T-helper 1 cell treated with Interleukin-12 subunit alpha and Interleukin-12 subunit beta and Interleukin-4 antibody, amounts not matched to agents 30 μg/mL and 1 μg/mL, for 36 hours (primary cell): Measurements from ENCODE around the gene PKP4.

Experiments used
- H3K27ac Mint-ChIP-seq: one replicate; pipeline ENCODE4 v1.8.0; 2021; ENCODE audit warnings: mild to moderate bottlenecking, mixed read lengths
- H3K27me3 Mint-ChIP-seq: one replicate; pipeline ENCODE4 v1.8.0; 2021; ENCODE audit warnings: low read depth, mixed read lengths
- H3K36me3 Mint-ChIP-seq: one replicate; pipeline ENCODE4 v1.8.0; 2021; ENCODE audit warnings: low read depth, mixed read lengths
- H3K4me1 Mint-ChIP-seq: one replicate; pipeline ENCODE4 v1.8.0; 2021; ENCODE audit warnings: low read depth, mixed read lengths
- H3K4me3 Mint-ChIP-seq: one replicate; pipeline ENCODE4 v1.8.0; 2021; ENCODE audit warnings: mild to moderate bottlenecking, moderate library complexity, mixed read lengths
- H3K9me3 Mint-ChIP-seq: one replicate; pipeline ENCODE4 v1.8.0; 2021; ENCODE audit warnings: mixed read lengths

The PKP4 gene

DNA sequence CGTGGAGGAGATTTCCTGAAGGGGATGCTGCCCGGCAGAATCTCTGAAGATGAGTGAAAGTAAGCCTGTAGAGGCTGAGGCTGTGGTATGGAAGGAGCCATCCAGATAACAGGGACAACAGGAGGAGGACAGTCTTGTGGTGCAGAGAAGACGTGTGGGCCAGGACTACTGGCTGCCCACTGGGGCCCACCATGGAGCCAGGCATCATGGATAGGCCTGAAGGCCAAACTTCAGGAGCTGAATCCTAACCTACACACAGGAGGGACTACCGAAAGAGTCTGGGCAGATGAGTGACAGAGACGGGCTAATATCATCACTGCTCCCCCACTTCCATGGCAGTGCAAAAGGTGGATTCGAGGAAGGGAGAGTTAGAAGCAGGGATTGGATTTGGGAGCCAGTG is 207.0 kb downstream of the PKP4 start:
- Mint-ChIP-seq H3K9me3 (no peaks in the 10 kb centered on the region), H3K36me3 (peaks cover 2% of the 10 kb centered on the region), H3K27ac (no peak overlapping the region), H3K4me1 (no peaks in the 10 kb centered on the region), H3K4me3 (no peak overlapping the region), H3K27me3 (no peaks in the 10 kb centered on the region)

DNA sequence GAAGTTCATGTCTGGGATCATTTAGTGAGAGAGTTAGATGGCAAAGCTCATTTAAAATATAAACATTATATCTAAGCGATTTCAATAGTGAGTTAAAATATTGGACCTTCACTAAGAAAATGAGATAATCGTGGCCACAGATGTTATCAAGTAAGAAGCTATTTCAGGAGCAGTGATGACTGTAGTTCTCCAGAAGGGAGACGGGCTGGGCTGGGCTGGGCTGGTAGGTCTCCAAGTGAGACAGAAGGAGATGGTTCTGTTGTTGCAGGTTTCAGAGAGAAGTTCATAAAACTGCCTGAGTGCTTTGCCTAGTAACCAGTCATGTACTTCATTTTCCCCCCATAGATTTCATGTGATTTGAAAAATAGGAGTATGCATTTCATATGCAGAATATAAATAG is 208.2 kb downstream of the PKP4 start:
- Mint-ChIP-seq H3K36me3 (peaks cover 2% of the 10 kb centered on the region), H3K9me3 (no peaks in the 10 kb centered on the region), H3K4me1 (no peaks in the 10 kb centered on the region), H3K27me3 (no peaks in the 10 kb centered on the region), H3K4me3 (no peak overlapping the region), H3K27ac (no peak overlapping the region)

DNA sequence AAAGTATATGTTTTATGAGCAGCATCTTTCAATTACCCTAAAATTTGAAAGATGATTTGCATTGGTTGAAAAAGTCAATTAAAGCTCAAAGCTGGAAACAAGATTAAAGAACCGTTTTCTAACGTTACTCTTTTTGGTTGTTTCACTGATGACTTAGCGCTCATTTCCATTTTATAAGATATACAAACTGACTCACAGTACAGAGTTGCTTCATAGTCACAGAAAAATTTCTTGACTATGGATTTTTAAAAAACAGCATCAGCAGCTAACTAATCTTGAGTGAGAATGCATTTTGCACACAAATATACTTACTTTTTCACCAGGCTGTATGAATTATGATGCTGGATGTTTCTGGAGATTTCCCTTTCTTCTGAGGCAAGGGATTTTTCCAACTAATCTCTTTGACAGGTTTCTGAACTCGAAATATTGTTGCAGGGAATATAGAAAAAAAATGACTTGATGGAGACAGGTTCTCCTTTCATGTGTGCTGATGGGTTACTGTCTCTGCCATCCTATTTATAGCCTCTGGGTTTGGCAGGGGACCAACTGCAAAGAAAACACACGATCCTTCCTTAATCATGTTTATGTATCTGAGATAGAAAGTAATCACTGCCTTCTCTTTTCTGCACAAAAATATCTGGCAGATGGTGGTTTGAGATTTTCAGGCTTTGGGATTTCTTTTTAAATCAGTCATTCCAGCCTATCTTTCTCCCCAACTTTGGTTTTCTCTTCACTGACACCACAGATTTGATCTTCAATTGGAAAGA is 209.0 kb downstream of the PKP4 start:
- H3K9me3 Mint-ChIP-seq: no peaks in the 10 kb centered on the region
- H3K4me3 Mint-ChIP-seq: no peak overlapping the region
- no peaks in the 10 kb centered on the region for H3K4me1 Mint-ChIP-seq
- no peaks in the 10 kb centered on the region for H3K27me3 Mint-ChIP-seq
- H3K27ac Mint-ChIP-seq: no peak overlapping the region
- peaks cover 2% of the 10 kb centered on the region for H3K36me3 Mint-ChIP-seq

DNA sequence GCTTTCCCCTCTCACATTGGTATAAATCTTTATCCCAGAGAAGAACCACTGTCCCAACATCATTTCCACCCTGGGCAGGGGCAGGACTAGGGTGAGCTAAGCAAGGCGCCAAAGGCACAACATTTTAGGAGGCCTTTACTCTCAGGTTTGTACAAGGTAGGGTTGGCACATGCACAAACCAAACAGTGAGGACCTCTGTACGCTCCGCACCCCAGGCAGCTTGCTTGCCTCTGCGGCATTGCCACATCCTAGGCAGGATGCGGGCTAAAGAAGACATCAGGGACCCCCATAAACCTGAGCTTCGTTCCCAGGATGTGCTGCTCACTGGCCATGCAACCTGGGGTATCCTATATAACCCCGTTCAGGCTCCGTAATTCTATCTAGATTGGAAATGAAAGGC is 210.2 kb downstream of the PKP4 start:
- H3K4me1 Mint-ChIP-seq: no peaks in the 10 kb centered on the region
- H3K4me3 Mint-ChIP-seq: no peak overlapping the region
- no peaks in the 10 kb centered on the region for H3K27me3 Mint-ChIP-seq
- peaks cover 2% of the 10 kb centered on the region for H3K36me3 Mint-ChIP-seq
- no peak overlapping the region for H3K27ac Mint-ChIP-seq
- H3K9me3 Mint-ChIP-seq: no peaks in the 10 kb centered on the region

DNA sequence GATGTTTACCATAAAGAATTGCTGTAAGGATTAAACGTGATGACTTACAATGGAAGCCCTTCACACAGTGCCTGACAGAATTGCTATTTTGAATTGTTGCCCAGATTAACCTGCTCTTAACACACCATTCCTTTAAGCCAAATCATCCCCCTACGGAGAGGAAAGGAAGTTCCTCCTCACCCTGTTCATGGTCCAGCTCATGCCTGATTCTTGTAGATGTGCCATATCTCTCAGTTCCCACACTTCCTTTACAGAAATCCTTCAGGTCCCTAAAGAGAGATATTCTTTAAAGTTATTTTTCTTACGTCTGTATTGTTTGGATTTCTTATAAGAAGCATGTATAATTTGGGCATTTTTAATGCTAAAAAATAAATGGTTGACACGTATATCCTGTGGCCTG is 210.8 kb downstream of the PKP4 start:
- Mint-ChIP-seq H3K9me3 (no peaks in the 10 kb centered on the region), H3K4me3 (no peak overlapping the region), H3K27ac (no peak overlapping the region), H3K4me1 (no peaks in the 10 kb centered on the region), H3K27me3 (no peaks in the 10 kb centered on the region), H3K36me3 (peaks cover 2% of the 10 kb centered on the region)

DNA sequence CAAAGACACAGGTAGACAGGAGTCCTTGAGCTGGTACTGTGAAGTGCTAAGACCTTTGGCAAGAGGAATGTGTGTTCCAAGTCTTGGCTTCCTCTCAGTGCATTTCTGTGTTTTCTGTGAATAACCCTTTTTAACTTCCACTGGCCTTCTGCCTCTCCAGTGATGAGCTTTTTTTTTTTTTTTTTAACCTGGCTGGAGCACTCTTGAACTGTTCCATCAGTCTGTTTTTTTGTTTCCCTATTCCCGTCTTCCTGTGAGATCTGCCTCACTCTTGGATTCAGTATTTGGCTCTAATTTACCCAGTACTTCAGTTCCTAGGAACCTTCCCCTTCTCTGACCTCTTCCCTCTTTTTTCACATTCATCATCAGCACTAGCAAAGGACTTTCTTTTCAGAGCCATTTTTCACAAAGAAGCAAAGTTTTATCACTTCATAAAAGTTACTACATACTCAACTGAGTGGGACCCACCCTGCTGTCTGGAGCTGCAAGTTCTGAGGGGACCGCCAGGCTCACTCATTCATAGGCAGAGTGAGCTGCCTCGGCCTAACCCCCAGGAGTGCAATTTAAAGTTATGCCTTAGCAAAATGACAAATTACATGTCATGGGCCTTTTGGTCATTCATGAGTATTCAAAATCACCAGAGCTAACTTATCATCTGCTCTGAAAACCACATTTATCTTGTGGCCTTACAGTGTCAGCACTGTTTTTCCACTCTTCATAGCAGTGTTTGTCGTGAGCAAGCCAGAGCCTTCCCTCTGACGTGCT is 211.4 kb downstream of the PKP4 start:
- Mint-ChIP-seq H3K9me3 (no peaks in the 10 kb centered on the region), H3K27me3 (no peaks in the 10 kb centered on the region), H3K27ac (no peak overlapping the region), H3K36me3 (peaks cover 2% of the 10 kb centered on the region), H3K4me3 (no peak overlapping the region), H3K4me1 (no peaks in the 10 kb centered on the region)

DNA sequence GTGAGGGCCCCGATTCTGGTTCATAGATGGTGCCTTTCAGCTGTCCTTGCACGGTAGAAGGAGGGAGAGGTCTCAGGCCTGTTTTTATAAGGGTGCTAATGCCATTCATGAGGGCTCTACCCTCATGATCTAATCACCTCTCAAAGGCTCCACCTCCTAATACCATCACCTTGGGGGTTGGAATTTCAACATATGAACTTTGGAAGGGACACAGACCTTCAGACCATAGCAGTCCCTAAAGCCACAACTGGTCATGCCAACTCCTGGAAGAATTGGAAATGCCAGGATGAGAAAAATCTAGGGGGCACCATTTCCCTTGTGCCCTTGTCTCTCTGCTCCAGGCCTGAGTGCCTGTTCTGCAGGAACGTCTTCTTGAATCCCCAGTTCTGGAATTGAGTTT is 213.5 kb downstream of the PKP4 start:
- Mint-ChIP-seq H3K4me3 (no peak overlapping the region), H3K36me3 (peaks cover 2% of the 10 kb centered on the region), H3K4me1 (no peaks in the 10 kb centered on the region), H3K9me3 (no peaks in the 10 kb centered on the region), H3K27me3 (no peaks in the 10 kb centered on the region), H3K27ac (no peak overlapping the region)

DNA sequence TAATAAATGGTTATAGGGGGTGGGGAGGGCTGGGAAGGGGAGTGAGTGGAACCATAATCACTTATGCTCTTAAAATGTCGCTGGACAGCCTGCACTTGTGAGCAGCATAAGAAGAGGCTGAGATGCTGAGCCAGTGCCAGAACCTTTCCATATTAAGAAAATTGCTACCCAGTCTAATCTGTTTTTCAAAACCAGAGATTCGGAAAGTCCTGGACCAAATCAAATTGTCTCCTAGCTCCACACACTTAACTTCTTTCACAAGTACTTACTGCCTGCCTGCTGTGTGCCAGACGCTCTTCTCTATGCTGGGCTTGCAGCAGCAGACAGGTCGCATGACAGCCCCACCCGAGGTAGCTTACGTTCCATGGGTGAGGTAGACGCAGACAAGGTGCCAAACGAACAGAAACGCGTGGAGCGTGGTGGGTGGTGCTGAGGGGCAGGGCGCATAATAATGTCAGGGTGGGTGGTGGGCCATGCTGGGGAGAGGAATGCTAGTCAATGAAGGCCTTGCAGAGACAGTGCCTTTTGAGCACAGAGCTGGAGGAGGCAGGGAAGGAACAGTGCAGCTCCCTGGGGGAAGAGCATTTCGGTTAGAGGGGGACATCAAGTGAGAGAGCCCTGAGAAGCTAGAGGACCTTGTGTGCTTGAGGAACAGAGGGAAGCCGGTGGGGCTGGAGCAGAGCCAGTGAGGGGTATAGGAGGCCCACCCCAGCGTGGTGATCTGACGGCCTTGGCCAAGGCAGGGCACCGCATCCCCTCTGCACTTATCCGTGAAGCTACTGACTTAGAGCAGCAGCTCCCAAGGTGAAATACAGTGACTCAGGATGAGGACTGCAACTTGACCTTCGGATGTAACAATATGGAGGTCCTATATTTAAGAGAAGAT is 214.9 kb downstream of the PKP4 start:
- H3K4me3 Mint-ChIP-seq: no peak overlapping the region
- peaks cover 2% of the 10 kb centered on the region for H3K36me3 Mint-ChIP-seq
- H3K27ac Mint-ChIP-seq: no peak overlapping the region
- H3K27me3 Mint-ChIP-seq: no peaks in the 10 kb centered on the region
- no peaks in the 10 kb centered on the region for H3K9me3 Mint-ChIP-seq
- H3K4me1 Mint-ChIP-seq: no peaks in the 10 kb centered on the region

DNA sequence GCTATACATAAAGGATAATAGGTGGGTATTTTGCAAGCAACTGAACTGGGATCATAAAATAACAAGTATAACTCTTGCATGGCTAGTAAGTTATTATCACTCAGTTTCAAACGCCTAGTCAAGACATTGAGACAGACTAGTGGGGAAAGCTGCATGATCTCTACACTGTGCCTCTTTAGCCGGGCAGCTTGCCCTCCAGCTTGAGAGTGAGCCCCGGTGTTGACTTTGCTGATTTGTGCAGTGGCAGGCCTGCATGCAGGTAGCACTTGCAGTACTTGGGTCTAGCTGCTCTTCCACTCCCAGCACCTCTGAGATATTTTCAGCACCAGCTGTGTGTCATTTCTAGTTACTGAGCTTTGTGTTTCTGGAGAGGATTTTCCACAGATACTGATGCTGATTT is 219.5 kb downstream of the PKP4 start:
- H3K4me3 Mint-ChIP-seq: no peak overlapping the region
- H3K36me3 Mint-ChIP-seq: peaks cover 5% of the 10 kb centered on the region

DNA sequence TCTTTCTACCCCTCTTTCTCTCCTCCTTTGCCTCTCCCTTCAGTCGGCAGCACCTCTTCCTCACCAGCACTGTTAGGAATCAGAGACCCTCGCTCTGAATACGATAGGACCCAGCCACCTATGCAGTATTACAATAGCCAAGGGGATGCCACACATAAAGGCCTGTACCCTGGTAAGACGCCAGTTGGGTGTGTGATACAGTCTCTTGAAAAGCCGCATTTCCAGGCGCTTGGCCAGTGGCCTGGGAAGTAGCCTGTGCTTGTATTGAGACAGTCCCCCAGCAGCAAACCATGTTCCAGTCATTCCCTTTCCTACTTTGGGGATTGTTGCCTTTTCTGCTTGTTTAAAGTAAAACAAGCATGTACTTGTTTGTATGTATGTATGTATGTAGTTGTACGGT is 219.9 kb downstream of the PKP4 start:
- Mint-ChIP-seq H3K9me3 (no peaks in the 10 kb centered on the region), H3K4me1 (no peaks in the 10 kb centered on the region), H3K27me3 (no peaks in the 10 kb centered on the region), H3K36me3 (peaks cover 5% of the 10 kb centered on the region), H3K4me3 (no peak overlapping the region), H3K27ac (no peak overlapping the region)

More for the DNA sequence above, 219.5 kb downstream of the PKP4 start:
- Mint-ChIP-seq H3K27me3 (no peaks in the 10 kb centered on the region), H3K9me3 (no peaks in the 10 kb centered on the region), H3K4me1 (no peaks in the 10 kb centered on the region), H3K27ac (no peak overlapping the region)

DNA sequence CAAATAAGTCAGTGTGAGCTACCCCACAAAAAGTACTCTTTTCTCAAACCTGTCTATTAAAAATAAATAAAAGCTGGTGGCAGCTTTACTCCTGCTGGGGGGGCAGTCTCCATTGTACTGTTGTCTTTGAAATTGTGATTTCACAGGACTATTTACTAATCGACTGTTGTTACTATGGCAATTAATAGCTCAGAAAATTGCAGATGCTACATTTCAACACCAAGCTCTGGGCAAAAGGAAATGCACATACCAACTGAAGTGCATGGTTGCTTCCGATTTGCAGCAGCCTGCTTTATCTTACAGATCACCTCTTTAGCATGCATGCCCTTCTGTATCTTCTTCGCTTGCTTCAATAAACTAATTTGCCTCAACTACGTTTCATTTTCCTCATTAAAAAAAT is 220.8 kb downstream of the PKP4 start:
- peaks cover 5% of the 10 kb centered on the region for H3K36me3 Mint-ChIP-seq
- H3K27me3 Mint-ChIP-seq: no peaks in the 10 kb centered on the region
- no peaks in the 10 kb centered on the region for H3K4me1 Mint-ChIP-seq
- H3K4me3 Mint-ChIP-seq: no peak overlapping the region
- no peak overlapping the region for H3K27ac Mint-ChIP-seq
- H3K9me3 Mint-ChIP-seq: no peaks in the 10 kb centered on the region

DNA sequence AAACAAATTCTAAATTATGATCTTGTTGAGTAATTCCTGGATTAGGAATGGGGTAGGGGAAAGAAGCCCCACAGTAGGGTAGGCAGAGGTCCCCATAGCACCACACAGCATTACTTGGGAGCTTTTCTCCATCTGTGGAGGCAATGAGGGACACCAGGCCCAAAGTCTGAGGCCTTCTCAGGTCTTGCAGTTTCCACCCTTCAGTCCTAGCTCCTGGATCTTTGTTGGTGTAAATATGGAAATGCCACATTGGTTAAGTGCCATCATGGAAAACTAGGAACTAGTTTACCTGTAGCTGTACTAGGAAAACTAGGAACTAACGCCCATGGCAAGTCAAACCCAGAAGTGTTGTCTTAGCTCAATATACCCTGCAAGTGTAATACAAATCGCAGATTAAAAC is 225.1 kb downstream of the PKP4 start:
- no peaks in the 10 kb centered on the region for H3K27me3 Mint-ChIP-seq
- no peak overlapping the region for H3K27ac Mint-ChIP-seq
- no peaks in the 10 kb centered on the region for H3K4me1 Mint-ChIP-seq
- H3K4me3 Mint-ChIP-seq: no peak overlapping the region
- H3K36me3 Mint-ChIP-seq: peaks cover 5% of the 10 kb centered on the region
- H3K9me3 Mint-ChIP-seq: no peaks in the 10 kb centered on the region

DNA sequence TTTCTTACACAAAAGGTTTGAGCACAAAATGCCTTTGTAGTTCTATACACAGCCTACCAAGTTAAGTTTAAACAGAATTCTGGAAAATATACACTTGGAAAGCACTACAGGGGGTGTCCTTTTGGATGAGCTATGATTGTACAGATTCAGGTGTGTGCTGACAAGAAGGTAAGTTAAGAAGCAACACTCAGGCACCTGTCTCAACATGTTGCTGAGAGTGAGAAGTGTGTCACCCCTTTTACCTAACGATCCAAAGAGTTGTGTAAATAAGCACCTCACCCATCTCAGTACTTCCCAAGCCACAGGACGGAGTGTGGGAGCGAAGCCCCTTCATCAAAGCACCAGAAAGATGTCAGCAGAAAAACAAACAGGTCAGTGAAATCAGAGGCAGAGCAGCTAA is 228.9 kb downstream of the PKP4 start:
- Mint-ChIP-seq H3K27ac (no peak overlapping the region), H3K27me3 (no peaks in the 10 kb centered on the region), H3K4me3 (no peak overlapping the region), H3K9me3 (no peaks in the 10 kb centered on the region), H3K4me1 (no peaks in the 10 kb centered on the region), H3K36me3 (peaks cover 2% of the 10 kb centered on the region)

DNA sequence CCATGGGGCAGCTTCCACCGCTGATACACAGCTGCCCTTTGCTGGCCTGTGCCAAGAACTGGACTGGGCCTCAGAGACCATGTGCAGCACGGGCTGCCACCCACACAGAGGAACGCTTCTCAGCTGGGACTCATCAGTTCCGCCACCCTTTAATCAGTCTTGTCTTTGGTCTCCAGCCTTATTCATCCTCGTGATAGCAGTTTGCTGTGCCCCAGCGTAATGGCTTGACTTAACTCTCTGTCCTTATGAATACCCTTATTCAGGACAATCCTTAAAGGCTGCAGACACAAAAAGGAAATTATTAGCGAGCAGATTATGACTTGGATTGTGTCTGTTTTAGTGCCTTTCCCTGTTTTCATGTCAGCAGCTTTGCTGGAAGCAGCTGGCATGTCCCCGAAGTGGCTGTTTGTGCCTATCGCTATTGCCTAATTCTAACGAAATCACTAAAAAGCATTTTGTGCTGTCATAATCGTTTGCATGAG is 229.5 kb downstream of the PKP4 start:
- H3K4me3 Mint-ChIP-seq: no peak overlapping the region
- no peaks in the 10 kb centered on the region for H3K9me3 Mint-ChIP-seq
- H3K27me3 Mint-ChIP-seq: no peaks in the 10 kb centered on the region
- H3K36me3 Mint-ChIP-seq: no peaks in the 10 kb centered on the region
- H3K27ac Mint-ChIP-seq: no peak overlapping the region
- no peaks in the 10 kb centered on the region for H3K4me1 Mint-ChIP-seq
